RKO (cell line): ENCODE data around the gene MCTP1.

Source experiments
- DNase-seq: peaks from one replicate; pipeline ENCODE4 v3.0.0-alpha.2; 2016; ENCODE audit warnings: low spot score

The MCTP1 gene

GRCh38 chr5:94694671-94695070 is 590.2 kb downstream of the MCTP1 start:
- DNase-seq: no peak

DNA sequence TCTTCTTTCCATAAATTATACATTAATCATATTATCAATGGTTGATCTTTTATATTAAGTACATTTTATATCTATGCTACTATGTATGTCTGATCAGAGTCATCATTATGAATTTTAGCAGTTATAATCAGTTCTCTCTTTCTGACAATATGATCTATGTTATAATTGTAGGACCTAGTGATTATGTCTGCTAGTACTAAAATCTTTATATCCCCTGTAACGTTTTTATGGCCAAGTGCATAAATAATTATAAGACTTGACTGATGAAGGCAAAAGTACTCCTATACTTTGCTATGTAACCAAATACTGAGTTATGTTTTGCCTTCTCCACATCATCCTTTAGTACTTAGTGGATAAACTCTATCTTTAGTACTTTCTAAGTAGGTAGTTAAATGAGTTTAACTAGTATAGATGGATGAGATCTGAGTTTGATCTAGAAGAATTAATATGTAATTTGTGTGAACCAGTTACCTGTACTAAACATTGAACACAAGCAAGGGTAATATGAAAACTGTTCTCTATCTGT is 591.0 kb downstream of the MCTP1 start:
- DNase-seq: no peak

DNA sequence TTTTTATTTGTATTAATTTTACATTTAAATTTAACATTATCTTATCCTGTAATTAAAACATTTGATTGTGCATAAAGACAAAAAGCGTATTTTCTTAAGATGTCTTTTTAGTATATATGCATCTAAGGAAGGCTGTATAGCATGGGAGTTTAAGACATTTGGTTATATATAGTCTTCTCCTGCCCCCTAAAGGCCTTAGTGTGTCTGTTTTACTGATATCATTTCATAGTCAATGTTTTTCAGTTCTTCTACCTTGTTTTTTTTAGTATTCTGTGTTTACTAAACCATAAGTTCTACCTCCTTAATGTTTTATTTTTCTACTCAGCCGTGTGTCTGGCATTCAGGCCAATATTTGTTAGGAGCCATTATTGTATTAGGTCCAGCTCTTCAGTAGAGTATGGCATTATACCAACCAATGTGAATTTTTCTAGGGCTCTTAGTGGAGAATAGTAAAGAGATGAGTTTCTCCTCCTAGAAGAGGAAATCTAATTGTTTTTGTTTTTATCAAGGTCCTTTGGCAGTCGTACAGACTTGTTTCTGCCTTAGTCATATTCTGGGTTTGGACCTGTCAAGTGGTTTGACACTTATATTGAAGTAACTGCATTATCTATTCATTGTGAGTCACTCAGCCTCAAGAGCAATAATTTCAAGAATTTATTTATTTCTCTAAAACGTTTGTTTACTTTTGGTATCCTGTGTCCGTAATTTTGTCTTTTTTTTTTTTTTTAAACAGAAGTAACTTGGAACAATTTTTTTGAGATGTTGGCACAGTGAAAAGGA is 591.7 kb downstream of the MCTP1 start:
- DNase-seq: peak; percentile 71

- no peak for DNase-seq
Measured at GRCh38 chr5:94692581-94692980, 592.3 kb downstream of the MCTP1 start.

- no peak for DNase-seq
Measured at GRCh38 chr5:94691949-94692348, 592.9 kb downstream of the MCTP1 start.

DNA sequence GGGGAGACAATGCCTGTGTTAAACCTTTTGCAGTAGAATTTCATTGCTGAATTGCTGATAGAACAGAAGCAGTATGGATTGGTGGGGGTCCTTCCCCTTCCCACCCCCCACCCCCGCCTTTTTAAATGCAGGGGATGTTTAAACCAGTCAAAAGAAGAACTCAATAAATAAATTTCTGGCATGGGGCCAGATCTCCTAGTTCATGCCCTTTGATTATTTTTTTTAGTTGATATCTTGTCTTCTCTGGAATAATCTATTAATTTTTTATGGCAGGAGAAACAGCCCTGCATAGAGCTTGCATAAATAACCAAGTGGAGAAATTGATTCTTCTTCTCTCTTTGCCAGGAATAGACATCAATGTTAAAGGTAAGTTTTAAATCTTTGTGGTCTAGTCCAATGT is 593.6 kb downstream of the MCTP1 start:
- no peak for DNase-seq

DNA sequence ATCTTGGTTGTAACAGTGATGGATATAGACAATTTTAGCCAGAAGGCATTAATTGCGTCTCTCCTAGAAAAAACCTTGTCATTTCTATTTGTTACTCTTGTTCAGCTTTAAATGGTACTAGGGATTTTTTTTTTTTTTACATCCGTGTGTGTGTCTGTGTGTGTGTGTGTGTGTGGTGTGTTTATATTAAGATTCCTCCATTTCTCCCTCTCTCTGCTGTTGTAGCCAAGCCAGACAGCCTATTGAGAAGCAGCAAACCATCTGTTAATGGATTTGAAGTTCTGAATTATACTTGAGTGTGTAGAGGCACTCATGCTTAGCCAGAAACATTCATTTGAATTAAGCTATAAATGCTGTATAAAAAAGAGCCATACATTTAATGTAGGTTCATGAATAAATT is 594.1 kb downstream of the MCTP1 start:
- no peak for DNase-seq

GRCh38 chr5:94689908-94690307 is 595.0 kb downstream of the MCTP1 start:
- DNase-seq: no peak

DNA sequence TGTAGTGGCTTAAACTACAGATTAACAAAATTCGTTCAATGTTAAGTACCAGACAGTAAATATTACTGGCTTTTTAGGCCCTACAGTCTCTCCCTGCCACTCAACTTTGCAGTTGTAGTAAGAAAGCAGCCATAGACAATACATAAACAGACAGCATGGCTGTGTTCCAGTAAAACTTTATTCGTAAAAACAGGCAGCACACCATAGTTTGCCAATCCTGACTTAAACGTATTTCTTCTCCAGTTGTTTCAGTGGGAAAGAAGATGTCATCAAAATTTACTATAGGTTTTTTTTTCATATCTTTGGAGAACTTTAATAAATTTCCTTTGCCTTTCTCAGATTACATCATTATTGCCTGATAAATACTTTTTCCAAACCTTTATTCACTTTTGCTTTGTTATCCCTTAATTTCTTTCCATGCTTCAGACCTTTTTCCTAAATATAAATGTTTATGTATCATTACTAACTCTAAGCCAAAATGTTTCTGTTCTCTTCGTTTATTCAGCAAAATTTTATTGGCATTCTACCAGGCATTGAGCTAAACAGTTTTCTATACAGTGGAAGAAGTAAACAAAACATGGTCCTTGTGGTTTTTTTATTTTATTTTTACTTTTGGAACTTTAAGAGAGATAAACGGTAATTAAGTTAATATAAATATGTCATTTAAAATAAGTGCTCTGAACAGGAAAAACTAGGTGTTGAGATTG is 601.9 kb downstream of the MCTP1 start:
- no peak for DNase-seq

GRCh38 chr5:94675965-94676618 is 608.8 kb downstream of the MCTP1 start:
- no peak for DNase-seq

GRCh38 chr5:94674490-94675382 is 610.2 kb downstream of the MCTP1 start:
- DNase-seq: peak; percentile 18

- no peak for DNase-seq
Measured at GRCh38 chr5:94672746-94673145, 612.1 kb downstream of the MCTP1 start.

DNA sequence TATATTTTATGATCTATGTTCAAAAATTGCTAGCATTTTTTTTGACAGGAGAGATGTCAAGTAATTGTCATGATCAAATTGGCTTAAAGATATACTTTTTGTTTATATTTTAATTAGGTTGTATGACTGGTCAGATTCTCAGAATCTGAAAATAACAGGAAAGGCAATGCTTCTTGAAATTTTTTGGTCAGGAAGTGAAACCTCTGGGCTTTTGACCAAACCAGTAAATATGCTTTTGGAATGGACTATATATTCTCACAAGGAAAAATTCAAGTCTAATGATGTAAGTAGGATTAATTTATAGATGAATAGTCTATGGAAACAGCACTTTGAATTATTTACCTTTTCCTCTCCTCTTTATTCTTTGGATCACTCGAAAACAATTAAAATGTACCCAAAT is 614.2 kb downstream of the MCTP1 start:
- DNase-seq: no peak

DNA sequence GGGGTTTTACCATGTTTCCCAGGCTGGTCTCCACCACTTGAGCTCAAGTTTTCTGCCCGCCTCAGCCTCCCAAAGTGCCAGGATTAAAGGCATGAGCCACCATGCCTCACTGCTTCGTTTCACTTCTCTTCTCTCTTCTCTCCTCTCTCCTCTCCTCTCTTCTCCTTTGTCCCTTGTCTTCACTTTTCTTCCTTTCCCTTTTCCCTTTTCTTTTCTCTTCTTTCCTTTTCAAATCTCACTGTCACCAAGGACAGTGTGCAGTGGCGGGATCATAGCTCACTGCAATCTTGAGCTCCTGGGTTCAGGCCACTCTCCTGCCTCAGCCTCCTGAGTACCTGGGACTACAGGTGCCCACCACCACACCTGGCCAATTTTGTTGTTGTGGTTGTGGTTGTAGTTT is 617.0 kb downstream of the MCTP1 start:
- no peak for DNase-seq

- DNase-seq: no peak
Measured at GRCh38 chr5:94661086-94661485, 623.8 kb downstream of the MCTP1 start.

GRCh38 chr5:94660506-94660905 is 624.4 kb downstream of the MCTP1 start:
- no peak for DNase-seq

- DNase-seq: no peak
Measured at GRCh38 chr5:94658272-94658671, 626.6 kb downstream of the MCTP1 start.
